HPDE6-E6E7 (cell line): ENCODE results near the gene ANKHD1.
"Not testable (repeated sequence)": the region's sequence is repeated elsewhere in the genome, so short reads cannot be mapped to it uniquely, and the experiment has no call there.

Source experiments
- DNase-seq: peaks from one replicate; pipeline ENCODE4 v3.0.0; 2011; ENCODE audit warnings: missing footprints; ENCODE audit errors: extremely low spot score

Gene ANKHD1

DNA sequence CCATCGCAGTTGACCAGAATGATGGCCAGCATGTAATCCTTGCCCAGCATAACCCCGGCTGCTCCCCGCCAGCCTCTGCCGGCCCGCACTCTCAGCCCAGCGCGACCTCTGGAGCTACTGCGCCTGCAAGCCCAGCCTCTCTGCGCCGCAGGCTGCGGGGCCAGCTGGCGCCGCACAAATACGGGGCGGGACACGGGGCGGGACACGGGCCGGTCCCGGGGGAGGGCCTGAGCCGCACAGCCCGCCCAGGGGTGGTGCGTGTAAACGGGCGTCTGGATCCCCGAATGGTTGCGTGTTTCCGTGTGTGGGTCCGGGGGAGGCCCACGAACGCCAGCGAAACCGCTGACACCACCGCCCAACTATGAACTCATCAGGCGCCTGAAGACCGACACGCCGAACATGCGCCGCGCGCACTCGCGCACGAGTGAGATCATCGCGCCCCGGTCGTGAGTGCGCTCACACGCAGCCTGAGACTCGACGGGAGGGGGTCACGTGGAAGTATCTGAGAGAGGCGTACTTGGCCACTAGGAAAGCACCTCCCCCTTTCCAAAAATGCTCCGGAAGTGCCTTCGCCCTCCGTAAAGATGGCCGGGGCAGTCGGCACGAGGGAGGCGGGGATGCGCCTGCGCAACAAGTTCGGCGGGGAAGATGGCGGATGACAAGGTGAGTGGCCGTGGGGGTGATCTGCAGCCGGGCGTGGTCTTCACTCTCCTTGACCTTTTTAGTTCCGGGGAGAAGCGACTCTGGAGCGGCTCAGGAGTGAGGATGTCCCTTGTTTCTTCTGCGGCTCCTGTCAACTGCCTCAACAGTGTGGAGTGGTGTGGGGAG is 162.8 kb downstream of the ANKHD1 start, which contains the start of the genes APBB3 and SLC35A4:
Gene APBB3 (minus strand): TSS at position 403 of the 828 bp plus-strand sequence. CDS start 353 bp downstream, at position 50.
Gene SLC35A4 (plus strand): TSS at position 633 of the 828 bp plus-strand sequence. CDS start 2,342 bp downstream, outside the sequence.
- peak; percentile 94 for DNase-seq

DNA sequence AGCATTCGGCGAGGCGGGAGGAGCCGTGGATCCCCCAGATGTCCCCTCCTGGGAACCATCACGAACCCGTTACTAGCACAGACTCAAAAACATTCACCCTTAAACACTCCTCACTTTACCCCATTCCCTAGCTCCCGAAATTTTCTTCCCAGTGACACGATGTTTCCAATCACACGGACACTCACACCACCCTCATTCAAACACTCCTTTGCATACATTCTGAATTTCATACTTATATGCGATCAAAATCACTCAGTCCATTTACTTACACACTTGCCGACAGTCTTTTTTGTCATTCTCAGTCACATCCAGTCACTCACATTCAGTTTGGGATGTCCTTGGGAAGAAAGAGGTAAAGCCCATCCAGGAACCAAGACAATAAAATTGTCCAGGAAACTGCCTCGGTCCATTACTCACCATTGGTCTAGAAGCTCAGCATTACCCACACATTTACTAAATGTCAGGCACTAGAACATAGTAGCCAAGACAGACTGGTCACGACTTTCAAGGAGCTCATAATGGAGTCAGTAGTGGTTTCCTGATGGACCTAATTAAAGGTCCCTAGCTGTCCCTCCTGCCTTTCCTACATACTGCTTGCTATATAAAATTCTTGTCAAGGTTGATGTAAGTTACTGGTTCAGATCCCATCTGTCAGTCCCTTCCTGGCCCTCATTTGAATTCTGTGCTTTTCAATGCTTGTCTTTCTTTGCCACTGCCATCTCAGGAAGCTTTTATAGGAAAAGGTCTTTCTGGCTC is 163.6 kb downstream of the ANKHD1 start:
- DNase-seq, result peak; percentile 22

DNA sequence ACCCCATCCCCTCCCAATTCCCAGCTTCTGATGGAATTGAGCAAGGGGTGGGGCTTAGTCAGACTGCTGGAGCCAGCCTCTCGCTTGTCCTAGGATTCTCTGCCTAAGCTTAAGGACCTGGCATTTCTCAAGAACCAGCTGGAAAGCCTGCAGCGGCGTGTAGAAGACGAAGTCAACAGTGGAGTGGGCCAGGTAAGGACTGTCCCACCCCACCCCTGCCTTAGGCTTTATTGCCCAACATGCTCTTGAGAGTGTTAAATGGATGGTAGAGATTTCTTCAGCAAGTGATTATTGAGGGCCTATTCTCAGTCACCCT is 164.1 kb downstream of the ANKHD1 start:
- no peak for DNase-seq

DNA sequence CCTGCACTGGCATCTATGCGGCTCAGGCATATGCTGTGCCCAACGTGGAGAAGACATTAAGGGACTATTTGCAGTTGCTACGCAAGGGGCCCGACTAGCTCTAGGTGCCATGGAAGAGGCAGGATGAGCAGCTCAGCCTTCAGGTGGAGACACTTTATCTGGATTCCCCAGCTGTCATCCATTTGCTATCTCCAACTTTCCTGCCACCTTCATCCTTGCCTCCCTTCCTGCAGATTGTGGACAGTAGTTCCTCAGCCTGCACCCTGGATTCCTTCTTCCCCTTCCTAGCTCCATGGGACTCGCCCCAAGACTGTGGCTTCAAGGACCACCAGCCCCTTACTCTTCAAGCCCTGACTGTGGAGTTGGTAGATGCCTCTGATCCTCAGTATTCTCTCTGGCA is 165.0 kb downstream of the ANKHD1 start:
- DNase-seq, result no peak

DNA sequence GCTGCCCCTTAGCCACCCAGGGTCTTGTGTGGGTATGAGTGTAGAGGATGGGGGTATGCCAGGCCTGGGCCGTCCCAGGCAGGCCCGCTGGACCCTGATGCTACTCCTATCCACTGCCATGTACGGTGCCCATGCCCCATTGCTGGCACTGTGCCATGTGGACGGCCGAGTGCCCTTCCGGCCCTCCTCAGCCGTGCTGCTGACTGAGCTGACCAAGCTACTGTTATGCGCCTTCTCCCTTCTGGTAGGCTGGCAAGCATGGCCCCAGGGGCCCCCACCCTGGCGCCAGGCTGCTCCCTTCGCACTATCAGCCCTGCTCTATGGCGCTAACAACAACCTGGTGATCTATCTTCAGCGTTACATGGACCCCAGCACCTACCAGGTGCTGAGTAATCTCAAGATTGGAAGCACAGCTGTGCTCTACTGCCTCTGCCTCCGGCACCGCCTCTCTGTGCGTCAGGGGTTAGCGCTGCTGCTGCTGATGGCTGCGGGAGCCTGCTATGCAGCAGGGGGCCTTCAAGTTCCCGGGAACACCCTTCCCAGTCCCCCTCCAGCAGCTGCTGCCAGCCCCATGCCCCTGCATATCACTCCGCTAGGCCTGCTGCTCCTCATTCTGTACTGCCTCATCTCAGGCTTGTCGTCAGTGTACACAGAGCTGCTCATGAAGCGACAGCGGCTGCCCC is 165.6 kb downstream of the ANKHD1 start:
- DNase-seq, result no peak

DNA sequence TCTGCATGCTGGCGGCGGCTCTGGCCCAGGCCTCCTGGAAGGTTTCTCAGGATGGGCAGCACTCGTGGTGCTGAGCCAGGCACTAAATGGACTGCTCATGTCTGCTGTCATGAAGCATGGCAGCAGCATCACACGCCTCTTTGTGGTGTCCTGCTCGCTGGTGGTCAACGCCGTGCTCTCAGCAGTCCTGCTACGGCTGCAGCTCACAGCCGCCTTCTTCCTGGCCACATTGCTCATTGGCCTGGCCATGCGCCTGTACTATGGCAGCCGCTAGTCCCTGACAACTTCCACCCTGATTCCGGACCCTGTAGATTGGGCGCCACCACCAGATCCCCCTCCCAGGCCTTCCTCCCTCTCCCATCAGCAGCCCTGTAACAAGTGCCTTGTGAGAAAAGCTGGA is 166.2 kb downstream of the ANKHD1 start:
- no peak for DNase-seq

DNA sequence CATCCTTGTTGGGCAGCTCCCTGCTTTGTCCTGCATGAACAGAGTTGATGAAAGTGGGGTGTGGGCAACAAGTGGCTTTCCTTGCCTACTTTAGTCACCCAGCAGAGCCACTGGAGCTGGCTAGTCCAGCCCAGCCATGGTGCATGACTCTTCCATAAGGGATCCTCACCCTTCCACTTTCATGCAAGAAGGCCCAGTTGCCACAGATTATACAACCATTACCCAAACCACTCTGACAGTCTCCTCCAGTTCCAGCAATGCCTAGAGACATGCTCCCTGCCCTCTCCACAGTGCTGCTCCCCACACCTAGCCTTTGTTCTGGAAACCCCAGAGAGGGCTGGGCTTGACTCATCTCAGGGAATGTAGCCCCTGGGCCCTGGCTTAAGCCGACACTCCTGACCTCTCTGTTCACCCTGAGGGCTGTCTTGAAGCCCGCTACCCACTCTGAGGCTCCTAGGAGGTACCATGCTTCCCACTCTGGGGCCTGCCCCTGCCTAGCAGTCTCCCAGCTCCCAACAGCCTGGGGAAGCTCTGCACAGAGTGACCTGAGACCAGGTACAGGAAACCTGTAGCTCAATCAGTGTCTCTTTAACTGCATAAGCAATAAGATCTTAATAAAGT is 166.9 kb downstream of the ANKHD1 start:
- DNase-seq, result no peak

DNA sequence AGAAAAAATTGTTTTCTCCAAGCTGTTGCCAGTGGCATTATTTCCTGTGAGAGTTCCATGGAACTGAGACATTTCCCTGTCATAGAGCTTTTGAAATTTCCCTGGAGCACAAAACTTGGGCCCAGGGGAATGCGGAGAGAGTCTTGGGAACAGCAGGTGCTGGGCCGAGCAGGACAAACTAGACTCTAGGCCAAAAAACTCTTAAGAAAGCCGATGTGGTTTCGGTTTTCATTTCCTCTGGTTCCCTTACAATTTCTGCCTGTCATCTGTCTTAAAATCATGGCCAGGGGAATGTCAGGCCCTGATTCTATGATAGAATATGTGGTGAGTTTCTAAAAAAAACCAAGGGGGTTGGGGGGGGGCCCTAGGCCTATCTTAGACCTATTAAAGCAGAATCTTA is 167.6 kb downstream of the ANKHD1 start:
- DNase-seq, result no peak

DNA sequence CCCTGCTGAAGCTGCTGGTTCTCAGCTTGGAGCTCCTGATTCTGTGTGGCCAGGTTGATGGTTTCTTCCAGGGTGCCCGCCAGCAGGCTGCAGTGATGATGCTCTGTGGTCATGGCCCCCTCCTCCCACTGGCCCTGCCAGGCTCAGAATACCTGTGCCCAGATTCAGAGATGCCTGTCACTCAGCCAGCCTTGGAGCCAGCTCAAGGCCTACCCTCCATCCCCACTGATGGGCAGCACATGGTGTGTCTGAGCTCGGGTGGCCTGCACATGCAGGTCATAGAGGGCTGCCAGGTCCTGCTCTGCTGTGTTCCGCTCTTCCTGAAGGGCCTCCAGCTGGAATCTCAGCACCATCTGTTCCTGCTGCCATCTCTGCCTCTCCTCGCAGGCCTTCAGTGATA is 168.4 kb downstream of the ANKHD1 start:
- DNase-seq, result no peak

DNA sequence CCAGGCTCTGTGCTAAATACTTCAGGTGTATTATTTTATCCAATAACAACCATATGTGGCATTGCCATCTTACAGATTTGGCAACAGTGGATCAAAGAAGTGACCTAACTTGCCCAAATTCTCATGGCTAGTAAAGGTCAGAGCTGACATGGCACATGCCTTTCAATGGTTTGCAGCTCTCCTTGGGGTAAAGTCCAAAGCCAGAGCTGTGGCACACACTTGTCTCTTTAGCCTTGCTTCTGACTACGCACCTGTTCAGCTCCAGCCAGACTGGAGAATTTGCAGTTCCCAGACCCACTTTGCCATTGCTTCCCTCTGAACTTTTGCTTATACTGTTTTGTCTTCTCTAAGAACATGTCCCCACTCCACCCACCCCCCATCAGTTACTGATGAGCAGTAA is 168.9 kb downstream of the ANKHD1 start:
- DNase-seq, result no peak

DNA sequence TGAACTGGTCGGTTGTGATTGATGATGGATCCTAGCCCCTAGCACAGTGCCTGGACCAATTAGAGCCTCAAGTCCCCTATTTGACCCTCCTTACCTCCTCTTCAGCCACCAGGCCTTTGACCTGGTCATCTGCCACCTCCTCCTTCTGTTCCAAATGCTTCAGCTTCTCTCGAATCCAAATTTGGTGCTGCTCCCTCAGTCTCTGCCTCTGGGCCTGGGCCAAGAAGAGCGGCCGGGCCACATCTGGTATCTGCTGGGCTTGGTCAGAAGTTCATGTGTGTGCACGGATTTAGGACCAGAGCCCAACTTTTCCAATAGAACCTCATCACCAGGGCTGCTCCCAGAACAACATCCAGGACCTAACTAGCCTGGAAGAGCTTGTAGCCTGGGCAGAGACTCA is 169.5 kb downstream of the ANKHD1 start:
- no peak for DNase-seq

DNA sequence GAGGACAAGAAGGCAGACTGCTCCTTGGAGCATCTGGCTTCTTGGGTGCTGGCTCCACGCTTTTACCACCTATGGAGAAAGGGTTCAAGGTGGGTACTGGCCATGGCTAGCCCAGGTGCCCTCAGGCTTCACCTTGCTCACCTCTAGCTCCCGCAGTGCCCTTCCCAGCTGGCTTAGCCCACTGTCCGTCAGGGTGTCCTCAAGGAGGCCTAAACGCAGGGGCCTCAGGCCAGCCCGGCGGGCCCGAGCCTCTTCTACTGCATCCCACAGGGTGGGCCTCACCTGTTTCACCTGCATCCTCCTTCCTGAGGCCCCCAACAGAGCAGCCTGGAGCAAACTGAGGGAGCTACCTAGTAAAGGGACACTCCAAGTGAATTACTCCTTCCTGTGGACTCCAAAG is 172.1 kb downstream of the ANKHD1 start:
- DNase-seq, result no peak

DNA sequence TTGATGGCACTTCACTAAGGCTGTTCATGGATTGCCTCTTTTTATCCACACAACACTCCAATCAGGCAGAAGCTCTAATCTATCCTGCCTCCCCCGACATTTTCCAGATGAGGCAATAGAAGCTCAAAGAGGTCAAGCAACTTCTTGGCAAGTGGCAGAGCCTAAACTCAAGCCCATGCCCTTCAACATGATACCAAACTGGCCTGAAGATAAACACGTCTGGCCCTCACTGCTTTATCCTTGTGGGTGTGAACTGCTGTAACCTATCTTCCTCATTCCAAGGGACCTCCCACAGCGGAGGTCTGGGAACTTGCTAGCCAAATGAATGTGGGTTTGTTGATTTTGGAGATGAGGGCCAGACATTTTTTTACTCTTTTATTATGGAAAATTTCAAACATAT is 172.5 kb downstream of the ANKHD1 start:
- DNase-seq, result no peak

DNA sequence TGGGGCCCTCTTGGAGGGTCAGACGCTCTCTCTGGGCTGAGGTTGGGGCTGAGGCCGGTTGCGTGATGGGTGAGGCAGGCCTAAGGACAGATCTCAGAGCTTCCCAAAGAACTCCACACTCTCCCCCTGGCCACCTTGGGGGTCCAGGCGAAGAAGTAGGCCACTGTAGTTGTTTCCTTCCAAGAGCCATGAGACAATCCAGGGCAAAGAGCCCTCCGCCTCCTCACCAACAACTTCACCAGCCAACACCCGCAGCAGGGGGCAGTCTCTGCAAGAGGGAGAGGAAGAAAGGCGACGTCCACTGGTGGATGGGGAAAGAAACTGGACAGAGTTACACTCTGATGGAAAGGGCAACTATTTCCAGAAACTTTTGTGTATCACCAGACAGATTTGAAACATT is 173.7 kb downstream of the ANKHD1 start:
- DNase-seq, result peak; percentile 55

DNA sequence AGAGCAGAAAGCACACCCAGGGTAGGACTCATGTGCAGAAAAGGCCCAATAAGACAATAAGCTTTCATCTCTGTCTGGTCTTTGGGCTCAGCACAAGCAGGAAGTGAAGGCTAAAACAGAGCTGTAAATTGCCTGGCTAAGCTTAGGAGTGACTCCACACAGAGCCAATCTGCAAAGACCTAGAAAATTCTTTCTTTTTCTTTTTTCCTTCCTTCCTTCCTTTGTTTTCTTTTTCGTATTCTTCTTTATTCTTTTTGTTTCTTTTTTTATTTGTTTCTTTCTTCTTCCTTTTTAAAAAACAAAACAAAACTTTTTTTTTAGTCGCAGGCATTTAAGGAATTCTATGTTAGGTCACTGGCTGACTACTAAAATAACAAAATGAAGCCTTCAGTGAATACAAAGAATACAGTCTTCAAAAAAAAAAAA is 175.2 kb downstream of the ANKHD1 start:
- no peak for DNase-seq

DNA sequence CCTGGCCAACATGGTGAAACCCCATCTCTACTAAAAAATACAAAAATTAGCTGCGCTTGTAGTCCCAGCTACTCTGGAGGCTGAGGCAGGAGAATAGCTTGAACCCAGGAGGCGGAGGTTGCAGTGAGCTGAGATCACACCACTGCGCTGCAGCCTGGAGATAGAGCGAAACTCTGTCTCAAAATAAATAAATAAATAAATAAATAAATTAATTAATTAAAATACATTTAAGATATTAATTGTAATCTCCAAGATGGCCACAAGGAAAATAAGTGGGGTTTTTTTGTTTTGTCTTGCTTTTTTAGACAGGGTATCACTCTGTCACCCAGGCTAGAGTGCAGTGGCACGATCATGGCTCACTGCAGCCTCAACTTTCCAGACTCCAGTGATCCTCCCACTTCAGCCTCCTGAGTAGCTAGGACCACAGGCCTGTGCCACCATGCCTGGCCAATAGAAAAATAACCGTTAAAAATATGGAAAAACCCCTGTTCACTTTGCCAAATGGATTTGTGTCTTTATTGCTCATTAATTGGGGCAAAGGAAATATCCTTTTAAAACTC is 177.6 kb downstream of the ANKHD1 start:
- DNase-seq, result not testable (repeated sequence)

DNA sequence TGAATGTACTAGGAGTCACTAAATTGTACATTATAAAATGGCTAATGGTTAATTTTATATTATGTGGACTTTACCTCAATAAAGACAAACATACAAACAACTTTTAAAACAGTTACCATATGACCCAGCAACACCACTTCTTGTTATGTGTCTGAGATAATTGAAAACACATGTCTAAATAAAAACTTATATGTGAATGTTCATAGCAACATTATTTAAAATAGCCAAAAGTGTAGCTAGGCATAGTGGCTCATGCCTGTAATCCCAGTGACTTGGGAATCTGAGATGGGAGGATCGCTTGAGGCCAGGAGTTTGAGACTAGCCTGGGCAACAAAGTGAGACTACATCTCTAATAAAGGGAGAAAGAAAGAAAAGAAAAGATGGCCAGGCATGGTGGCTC is 185.9 kb downstream of the ANKHD1 start:
- no peak for DNase-seq

DNA sequence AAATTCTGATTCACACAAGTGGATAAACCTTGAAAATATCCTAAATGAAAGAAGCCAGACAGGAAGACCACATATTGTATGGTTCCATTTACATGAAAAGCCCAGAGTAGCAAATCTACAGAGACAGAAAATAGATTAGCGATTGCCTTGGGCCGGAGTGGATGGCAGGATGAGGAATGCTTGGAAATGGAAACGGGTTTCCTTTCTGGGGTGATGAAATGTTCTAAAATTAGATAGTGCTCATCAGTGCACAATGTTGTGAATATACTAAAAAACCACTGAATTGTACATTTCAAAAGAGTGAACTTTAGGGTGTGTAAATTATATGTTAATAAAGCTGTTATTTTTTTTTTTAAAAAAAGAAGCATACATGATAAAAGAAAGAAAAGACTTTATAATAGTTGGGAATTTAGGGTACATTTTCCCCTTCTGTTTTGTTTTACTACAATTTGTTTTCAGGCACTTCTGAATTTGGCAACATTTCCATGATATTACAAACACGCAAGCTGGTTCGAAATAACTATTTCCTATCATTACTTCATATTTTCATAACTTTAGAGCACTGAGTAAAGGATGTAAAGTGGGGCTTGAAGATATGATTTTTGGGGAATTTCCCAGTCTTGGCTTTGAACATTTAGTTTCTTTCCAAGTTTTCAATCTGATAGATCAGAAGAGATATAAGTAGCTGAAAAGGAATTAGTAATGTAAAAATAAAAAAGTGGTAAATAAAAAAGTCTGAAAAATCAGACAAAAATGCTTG is 186.9 kb downstream of the ANKHD1 start:
- DNase-seq, result no peak
